Forelimb muscle (tissue), 1 donor: ENCODE data around the gene ISM1. TPM values are rescaled to one million over a fixed set of nuclear protein-coding genes. Genes with fewer than 3 reads are reported as not detected.

Experiments
- DNase-seq: peaks from one replicate; pipeline ENCODE4 v3.0.0-alpha.2; 2013; ENCODE audit warnings: low read depth
- polyA plus RNA-seq: library from polyadenylated mRNA; unstranded; fragments of 120-200 nt; gene quantifications from one replicate; pipeline ENCODE4 v1.2.1, GENCODE V29; 2013; ENCODE audit not compliant: insufficient read length

Gene ISM1
- polyA plus RNA-seq, 1 donor, result 0.76 TPM

DNA sequence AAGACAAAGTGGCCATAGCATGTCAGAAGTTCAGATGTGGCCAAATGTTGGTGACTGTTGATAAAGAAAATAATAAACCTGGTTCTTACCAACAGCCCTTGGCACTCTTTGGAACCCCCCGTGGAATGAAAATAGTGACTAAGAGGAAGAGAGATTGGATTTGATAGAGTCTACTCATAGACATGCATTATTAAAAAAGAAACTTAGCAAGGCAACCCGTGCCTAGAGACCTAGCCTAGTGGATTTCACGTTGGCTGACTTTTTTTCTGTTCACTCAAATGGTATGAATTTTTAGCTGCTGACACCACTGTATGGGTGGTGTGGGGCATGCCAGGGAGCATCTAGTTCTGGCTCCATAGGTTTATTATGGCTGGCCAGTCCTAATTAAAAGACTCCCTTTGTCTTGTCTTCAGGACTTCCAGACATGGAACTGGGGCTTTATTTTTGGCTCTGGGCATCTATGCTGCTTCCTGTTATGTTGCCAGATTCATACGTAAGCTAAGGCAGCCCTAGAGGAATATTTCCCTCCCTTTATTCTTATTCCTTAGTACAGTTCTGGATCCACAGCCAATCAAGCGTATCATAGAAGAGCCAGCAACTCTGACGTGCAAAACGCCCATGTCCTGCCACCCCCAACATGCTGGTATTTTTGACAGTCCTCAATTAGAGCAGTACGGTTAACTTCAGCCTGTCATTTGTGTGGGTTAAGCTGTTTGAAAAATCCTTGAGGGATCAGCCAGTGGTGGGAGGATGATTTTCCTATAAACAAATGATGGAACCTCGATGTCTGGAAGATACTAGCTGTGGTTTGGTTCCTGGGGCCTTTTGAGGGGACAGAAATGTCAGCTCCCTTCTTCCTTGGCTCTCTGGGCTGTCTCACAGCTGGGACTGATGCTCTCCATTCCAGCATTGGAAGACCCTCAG lies 127.5 kb downstream of the ISM1 start:
- no peak for DNase-seq

DNA sequence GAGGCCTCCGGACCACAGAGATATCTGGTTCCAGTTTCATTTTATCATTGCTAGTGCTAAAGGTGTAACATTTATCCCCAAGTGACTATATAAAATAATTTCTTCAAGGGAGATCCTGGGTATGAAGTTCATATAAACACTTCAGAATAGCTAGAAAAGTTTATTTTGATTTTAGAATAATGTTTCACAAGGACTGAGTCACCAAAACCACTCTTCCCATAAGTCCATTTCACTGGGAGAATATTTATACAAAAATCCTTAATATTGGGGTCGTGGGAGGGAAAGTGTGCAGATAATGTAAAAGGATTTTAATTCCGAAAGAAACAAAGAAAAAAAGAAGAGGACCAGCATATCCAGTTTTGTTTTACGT lies 128.1 kb downstream of the ISM1 start:
- DNase-seq, result no peak

Other genes starting within 250 kb of the ISM1 start
- 2.0 TPM for gene SPTLC3, start 212.3 kb upstream of the ISM1 start, polyA plus RNA-seq